HG03439 (cell line): ENCODE results near the gene KLHDC4.
"Not testable (repeated sequence)": the region's sequence is repeated elsewhere in the genome, so short reads cannot be mapped to it uniquely, and the experiment has no call there.

Experiments used
- ATAC-seq: cut with Tn5 transposase; IDR thresholded peaks from one replicate; pipeline ENCODE4 v1.9.1; 2021; ENCODE audit warnings: mild to moderate bottlenecking, moderate library complexity; ENCODE audit not compliant: unreplicated experiment

Gene KLHDC4

DNA sequence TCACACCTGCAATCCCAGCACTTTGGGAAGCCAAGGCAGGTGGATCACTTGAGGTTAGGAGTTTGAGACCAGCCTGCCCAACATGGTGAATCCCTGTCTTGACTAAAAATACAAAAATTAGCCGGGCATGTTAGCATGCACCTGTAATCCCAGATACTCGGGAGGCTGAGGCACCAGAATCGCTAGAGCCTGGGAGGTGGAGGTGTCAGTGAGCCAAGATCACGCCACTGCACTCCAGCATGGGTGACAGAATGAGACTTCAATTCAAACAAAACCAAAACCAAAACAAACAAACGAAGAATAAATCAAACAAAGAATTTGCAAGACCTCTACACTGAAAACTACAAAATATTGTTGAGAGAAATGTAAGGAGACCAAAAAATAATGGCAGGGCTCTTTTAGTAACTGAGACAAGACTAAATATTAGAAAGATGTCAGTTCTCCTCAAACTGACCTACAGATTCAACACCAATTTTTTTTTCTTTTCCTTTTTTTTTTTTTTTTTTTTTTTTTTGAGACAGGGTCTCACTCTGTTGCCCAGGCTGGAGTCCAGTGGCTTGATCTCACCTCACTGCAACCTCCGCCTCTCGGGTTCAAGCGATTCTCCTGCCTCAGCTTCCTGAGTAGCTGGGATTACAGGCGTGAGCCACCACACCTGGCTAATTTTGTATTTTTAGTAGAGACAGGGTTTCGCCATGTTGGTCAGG lies 23.1 kb upstream of the KLHDC4 start:
- ATAC-seq: not testable (repeated sequence)

GRCh38 chr16:87787451-87788091 lies 21.8 kb upstream of the KLHDC4 start:
- ATAC-seq: not testable (repeated sequence)

- no peak for ATAC-seq
Measured at GRCh38 chr16:87784812-87785211, 19.0 kb upstream of the KLHDC4 start.

- no peak for ATAC-seq
Measured at GRCh38 chr16:87782033-87782432, 16.2 kb upstream of the KLHDC4 start.

DNA sequence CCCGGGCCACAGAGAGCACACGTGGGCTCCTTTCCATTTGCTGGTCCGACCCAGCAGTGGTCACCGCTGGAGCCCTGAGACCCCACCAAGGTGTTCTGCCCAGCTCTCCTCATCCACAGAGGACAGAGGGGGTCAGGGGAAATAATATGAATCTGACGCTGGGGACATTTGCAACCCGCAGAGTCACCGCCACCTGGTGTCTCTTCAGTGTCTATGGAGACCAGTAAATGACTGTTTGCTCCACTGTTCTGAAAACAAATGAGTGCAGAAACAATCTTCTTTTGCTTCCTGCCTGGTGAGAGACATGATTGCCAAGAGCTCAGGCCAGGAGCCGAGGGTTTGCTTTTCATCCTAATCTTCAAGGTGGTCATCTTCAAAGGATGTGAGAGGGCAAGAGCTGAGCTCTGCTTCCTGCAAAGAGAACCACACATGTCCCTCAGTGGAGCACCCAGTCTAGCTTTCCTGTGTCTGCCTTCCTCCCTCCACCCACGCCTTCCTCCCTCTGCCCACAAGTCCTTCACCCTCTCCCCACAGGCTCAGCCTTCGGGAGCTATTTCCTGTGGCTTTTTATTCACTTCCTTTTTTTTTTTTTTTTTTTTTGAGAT lies 14.7 kb upstream of the KLHDC4 start:
- ATAC-seq: no peak

GRCh38 chr16:87778830-87779579 lies 13.2 kb upstream of the KLHDC4 start:
- ATAC-seq: peak; percentile 59

DNA sequence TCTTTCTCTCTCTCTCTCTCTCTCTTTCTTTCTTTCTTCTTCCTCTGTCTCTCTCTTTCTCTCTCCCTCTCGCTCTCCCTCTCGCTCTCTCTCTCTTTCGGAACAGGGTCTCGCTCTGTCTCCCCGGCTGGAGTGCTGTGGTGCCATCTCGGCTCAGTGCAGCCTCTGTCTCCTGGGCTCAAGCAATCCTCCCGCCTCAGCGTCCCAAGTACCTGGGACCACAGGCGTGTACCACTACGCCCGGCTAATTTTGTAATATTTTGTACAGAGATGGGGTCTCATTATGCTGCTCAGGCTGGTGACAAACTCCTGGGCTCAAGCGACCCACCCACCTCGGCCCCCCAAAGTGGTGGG lies 12.7 kb upstream of the KLHDC4 start:
- ATAC-seq: no peak

DNA sequence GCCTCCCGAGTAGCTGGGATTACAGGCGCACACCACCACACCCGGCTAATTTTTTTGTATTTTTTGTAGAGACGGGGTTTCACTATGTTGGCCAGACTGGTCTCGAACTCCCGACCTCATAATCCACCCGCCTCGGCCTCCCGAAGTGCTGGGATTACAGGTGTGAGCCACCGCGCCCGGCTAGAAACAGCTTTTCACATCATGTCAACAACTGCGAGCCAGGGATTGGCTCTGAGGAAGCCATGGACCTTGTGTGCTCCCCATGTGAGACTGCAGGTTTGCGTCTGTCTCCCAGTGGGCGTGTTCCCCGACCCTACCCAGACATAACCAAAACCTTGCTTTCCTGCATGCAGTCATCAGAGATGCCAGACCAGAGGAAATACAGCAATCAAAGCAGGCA lies 8.1 kb upstream of the KLHDC4 start:
- not testable (repeated sequence) for ATAC-seq

GRCh38 chr16:87767456-87767855 lies 1.7 kb upstream of the KLHDC4 start:
- ATAC-seq: not testable (repeated sequence)

DNA sequence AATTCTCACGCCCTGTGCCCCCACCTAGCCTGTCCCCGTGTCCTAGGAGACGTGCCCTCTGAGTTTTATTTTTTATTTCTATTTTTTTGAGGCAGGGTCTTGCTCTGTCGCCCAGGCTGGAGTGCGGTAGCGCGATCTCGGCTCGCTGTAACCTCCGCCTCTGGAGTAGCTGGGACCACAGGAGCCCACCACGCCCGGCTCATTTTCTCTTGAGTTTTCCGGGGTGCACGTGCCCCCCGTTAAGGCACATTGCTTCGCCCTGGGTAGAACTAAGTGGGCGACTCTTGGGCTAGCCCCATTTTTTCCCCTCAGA lies 655 bp upstream of the KLHDC4 start:
- no peak for ATAC-seq

DNA sequence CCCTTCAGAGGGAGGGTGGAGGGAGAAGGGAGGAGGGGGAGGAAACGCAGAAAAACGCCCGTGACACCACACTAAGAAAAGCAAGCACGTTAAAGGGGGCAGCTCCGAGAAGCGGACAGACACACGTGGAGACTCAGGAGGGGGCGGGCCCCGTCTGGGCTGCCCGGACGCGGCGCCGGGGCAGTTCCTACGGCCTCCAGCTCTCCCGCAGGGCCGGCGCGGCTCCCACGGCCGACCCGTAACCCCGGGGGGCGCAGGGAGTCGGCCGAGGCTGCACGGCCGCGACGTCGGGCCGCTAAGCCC lies 362 bp downstream of the KLHDC4 start:
- ATAC-seq: peak; percentile 30

GRCh38 chr16:87764600-87765472 lies 950 bp downstream of the KLHDC4 start:
- peak; percentile 19 for ATAC-seq

DNA sequence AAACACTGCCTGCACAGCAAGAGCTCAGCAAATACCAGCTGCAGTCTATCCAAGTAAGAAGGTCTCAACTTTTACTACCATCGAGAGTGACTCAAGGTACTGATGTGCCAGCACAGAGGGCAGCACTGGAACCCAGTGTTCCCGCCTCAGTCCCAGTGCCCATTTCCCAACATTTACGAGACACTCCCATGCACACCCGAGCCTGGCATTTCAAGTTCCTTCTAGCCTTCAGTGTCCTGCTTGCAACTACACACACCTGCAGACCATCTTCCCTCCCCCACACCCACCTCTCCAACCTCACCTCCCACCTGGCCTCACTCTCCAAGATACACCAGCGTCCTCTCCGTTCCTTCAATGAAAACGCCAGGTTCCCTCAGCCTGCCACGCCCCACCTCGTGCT lies 3.2 kb downstream of the KLHDC4 start:
- no peak for ATAC-seq

- no peak for ATAC-seq
Measured at GRCh38 chr16:87762071-87762571, 3.7 kb downstream of the KLHDC4 start.

- ATAC-seq: no peak
Measured at GRCh38 chr16:87761060-87761459, 4.7 kb downstream of the KLHDC4 start.

GRCh38 chr16:87757841-87758426 lies 7.9 kb downstream of the KLHDC4 start:
- no peak for ATAC-seq

DNA sequence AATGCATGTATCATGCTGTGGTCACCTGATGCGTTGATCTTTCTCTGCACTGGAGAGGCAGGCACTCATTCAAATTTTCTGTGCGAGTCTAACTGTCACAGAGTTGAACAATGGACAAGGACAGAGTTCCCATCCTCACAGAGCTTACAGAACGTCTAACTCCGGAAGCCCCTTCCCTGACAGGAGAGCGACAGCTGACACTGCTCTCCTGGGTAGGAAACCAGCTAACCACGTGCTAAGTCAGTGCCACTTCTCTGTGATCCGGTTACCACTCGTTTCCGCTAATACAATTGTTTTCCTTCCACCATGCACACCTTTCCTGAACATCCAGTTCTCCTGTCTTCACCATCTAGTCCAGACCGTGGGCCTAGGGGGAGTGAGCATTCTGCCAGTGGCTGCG lies 11.3 kb downstream of the KLHDC4 start:
- ATAC-seq: no peak

- no peak for ATAC-seq
Measured at GRCh38 chr16:87747626-87748414, 18.0 kb downstream of the KLHDC4 start.

DNA sequence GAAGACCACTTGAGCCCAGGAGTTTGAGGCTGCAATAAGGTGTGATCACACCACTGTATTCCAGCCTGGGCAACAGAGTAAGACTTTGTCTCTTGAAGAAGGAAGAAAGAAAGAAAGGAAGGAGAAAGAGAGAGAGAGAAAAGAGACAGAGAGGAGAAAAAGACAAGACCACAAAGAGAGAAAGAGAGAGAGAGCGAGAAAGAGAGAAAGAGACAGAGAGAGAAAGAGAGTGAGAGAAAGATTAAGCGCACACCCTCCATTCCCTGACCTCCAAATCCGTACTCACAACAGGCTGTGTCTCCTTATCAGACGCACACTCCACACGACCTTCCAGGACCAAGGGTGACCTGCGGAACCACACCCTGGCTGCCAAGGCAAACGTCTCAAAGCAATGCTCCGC lies 19.6 kb downstream of the KLHDC4 start:
- ATAC-seq: no peak
